Skeletal muscle satellite cell (primary cell): ENCODE results near the gene PEX5.

Source experiments
- H3K27me3 ChIP-seq: 2 replicates; pipeline ENCODE4 v1.7.0; 2013; ENCODE audit warnings: low read length; ENCODE audit not compliant: control insufficient read depth, insufficient read depth
- H3K36me3 ChIP-seq: 2 replicates; pipeline ENCODE4 v1.7.0; 2013; ENCODE audit warnings: mild to moderate bottlenecking, control low read depth, low read length; ENCODE audit not compliant: insufficient read depth
- H3K4me1 ChIP-seq: 2 replicates; pipeline ENCODE4 v1.7.0; 2013; ENCODE audit warnings: low read length; ENCODE audit not compliant: control insufficient read depth, insufficient read depth
- H3K4me2 ChIP-seq: 2 replicates; pipeline ENCODE4 v1.7.0; 2013; ENCODE audit warnings: mild to moderate bottlenecking, low read length
- H3K4me3 ChIP-seq: 2 replicates; pipeline ENCODE4 v1.7.0; 2013; ENCODE audit warnings: low read length
- H3K9ac ChIP-seq: 2 replicates; pipeline ENCODE4 v1.7.0; 2013; ENCODE audit warnings: mild to moderate bottlenecking, low read depth, low read length, moderate library complexity
- H3K9me3 ChIP-seq: replicated peaks from 2 replicates; pipeline ENCODE4 v1.7.0; 2013; ENCODE audit warnings: mild to moderate bottlenecking, control low read depth, low read length

The PEX5 gene

DNA sequence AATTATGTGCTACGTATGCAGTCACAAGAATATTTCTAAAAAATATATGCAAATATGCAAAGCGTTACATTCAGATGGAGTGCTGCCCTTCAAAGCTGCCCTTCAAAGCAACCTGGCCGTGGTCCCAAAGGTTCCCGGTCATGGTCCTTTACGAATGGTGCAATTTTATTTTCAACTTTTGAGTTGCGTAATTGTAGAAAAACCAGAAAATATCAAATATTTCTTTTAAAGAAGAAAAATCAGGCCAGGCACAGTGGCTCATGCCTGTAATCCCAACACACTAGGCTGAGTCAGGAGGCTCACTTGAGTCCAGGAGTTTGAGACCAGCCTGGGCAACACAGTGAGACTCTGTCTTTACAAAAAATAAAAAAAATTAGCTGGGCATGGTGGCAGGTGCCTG lies 38.0 kb upstream of the PEX5 start:
- Histone ChIP-seq H3K4me2 (no peak overlapping the region), H3K36me3 (peaks cover 28% of the 10 kb centered on the region), H3K9me3 (no peaks in the 10 kb centered on the region), H3K27me3 (no peaks in the 10 kb centered on the region), H3K4me3 (no peak overlapping the region), H3K9ac (no peak overlapping the region), H3K4me1 (no peaks in the 10 kb centered on the region)

- Histone ChIP-seq H3K4me2 (no peak overlapping the region), H3K36me3 (peaks cover 28% of the 10 kb centered on the region), H3K4me3 (no peak overlapping the region), H3K4me1 (no peaks in the 10 kb centered on the region), H3K9ac (no peak overlapping the region), H3K9me3 (no peaks in the 10 kb centered on the region), H3K27me3 (no peaks in the 10 kb centered on the region)
Observed at GRCh38 chr12:7152818-7153217, 36.7 kb upstream of the PEX5 start.

DNA sequence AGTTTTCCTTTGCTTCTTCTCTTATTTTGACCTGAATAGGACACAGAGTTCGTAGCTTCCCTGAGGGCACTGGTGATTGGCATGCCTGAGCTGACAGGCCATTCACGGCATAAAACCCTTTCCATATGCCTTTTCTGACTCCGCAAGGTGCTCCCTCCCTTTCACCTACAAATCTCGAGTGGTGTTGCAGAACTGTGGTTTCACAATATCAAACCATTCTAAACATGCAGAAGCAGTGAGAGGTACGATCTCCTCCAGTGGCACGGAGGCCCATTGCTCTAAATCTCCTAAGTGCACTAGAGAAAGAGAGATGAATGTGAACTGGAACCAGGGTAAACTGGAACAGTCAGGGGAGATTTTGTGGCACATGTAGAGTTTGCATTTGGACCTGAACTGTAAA lies 35.4 kb upstream of the PEX5 start:
- Histone ChIP-seq H3K27me3 (no peaks in the 10 kb centered on the region), H3K36me3 (peaks cover 22% of the 10 kb centered on the region), H3K9me3 (no peaks in the 10 kb centered on the region), H3K4me2 (no peak overlapping the region), H3K4me1 (no peaks in the 10 kb centered on the region), H3K4me3 (no peak overlapping the region), H3K9ac (no peak overlapping the region)

GRCh38 chr12:7154901-7155470 lies 34.5 kb upstream of the PEX5 start:
- H3K9ac ChIP-seq: no peak overlapping the region
- no peaks in the 10 kb centered on the region for H3K9me3 ChIP-seq
- H3K4me1 ChIP-seq: no peaks in the 10 kb centered on the region
- peaks cover 14% of the 10 kb centered on the region for H3K36me3 ChIP-seq
- H3K4me3 ChIP-seq: no peak overlapping the region
- H3K4me2 ChIP-seq: no peak overlapping the region
- H3K27me3 ChIP-seq: no peaks in the 10 kb centered on the region

GRCh38 chr12:7155471-7156034 lies 33.9 kb upstream of the PEX5 start:
- peaks cover 13% of the 10 kb centered on the region for H3K36me3 ChIP-seq
- no peak overlapping the region for H3K4me3 ChIP-seq
- H3K4me2 ChIP-seq: no peak overlapping the region
- no peak overlapping the region for H3K9ac ChIP-seq
- H3K9me3 ChIP-seq: no peaks in the 10 kb centered on the region
- H3K27me3 ChIP-seq: no peaks in the 10 kb centered on the region
- no peaks in the 10 kb centered on the region for H3K4me1 ChIP-seq

DNA sequence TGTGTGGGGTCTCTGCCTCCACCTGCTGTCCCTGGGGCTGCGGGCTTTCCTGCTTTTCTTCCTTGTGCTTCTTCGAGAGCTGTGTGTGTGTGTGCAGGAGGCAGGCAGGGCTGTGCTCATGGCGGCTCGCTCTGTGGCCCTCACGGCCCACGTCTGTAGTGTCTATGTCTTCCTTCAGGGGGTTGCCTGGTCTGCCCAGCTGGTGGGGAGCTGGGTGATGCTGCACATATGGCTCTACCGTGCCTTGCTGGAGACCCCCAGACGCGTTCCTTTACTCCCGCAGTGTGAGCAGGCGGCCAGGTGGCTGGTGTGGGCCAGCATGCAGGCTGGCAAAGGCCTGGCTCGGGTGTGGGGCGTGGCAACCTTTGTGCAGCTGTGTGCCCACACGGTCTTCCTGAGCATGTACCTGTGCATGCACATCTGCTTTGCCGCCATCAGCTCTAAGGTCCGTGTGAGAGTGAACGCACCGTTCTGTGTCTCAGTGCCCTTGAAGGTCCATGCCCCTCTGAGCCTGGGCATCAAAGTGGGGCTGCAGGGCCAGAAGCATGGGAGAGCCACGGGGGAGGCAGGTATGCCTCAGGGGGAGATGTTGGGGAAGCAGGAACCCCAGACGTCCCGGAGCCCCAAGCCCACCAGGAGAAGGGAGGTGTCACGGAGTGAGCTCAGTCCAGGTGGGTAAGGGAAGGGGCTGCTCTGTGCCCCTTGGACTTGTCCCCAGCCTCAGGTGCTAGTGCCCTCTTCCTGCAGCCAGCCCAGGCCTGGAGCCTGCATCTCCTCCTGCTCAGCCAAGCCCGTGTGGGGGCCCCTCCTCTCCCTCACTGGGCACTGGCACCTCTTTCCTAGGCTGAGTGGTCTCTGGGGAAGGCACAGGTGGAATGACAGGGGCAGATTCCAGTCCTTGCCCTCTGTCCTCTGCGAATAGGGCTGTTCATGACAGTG lies 33.0 kb upstream of the PEX5 start:
- H3K4me1 ChIP-seq: no peaks in the 10 kb centered on the region
- H3K9me3 ChIP-seq: no peaks in the 10 kb centered on the region
- H3K4me3 ChIP-seq: no peak overlapping the region
- H3K4me2 ChIP-seq: no peak overlapping the region
- peaks cover 6% of the 10 kb centered on the region for H3K27me3 ChIP-seq
- peaks cover 6% of the 10 kb centered on the region for H3K36me3 ChIP-seq
- H3K9ac ChIP-seq: no peak overlapping the region

DNA sequence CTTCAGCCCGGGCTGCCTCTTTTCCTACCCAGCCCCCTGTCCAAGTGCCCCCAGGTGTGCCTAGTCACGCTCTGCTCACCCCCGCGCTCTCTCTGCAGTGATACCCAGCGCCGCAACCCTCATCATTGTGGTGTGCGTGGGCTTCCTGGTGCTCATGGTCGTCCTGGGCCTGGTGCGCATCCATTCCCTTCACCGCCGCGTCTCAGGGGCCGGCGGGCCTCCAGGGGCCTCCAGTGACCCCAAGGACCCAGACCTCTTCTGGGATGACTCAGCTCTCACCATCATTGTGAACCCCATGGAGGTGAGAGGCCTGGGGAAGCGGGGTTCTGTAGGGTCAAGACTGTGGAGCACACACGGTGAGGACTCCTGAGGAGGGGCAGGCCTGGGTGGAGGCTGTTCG lies 32.1 kb upstream of the PEX5 start:
- no peak overlapping the region for H3K9ac ChIP-seq

GRCh38 chr12:7158781-7159609 lies 30.5 kb upstream of the PEX5 start:
- no peak overlapping the region for H3K4me2 ChIP-seq
- peaks cover 30% of the 10 kb centered on the region for H3K27me3 ChIP-seq
- no peaks in the 10 kb centered on the region for H3K9me3 ChIP-seq
- peaks cover 6% of the 10 kb centered on the region for H3K36me3 ChIP-seq
- H3K9ac ChIP-seq: no peak overlapping the region
- H3K4me1 ChIP-seq: no peaks in the 10 kb centered on the region
- no peak overlapping the region for H3K4me3 ChIP-seq

More for the DNA sequence above, 32.1 kb upstream of the PEX5 start:
- Histone ChIP-seq H3K27me3 (peaks cover 14% of the 10 kb centered on the region), H3K4me2 (no peak overlapping the region), H3K4me1 (no peaks in the 10 kb centered on the region), H3K4me3 (no peak overlapping the region), H3K9me3 (no peaks in the 10 kb centered on the region), H3K36me3 (peaks cover 6% of the 10 kb centered on the region)

DNA sequence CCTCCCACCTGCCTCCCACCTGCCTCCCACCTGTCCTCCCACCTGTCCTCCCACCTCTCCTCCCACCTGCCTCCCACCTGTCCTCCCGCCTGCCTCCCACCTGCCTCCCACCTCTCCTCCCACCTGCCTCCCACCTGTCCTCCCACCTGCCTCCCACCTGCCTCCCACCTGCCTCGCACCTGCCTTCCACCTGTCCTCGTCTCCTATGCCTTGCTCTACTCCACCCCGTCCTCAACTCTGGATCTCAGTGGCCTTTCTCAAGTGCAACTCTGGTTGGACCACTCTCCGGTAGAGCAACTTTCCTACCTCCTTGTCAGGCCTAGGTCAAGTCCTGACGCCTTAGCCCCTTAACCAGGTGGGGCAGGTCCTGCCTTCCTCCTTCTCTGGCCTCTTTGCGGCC lies 29.3 kb upstream of the PEX5 start:
- Histone ChIP-seq H3K27me3 (peaks cover 30% of the 10 kb centered on the region), H3K9me3 (no peaks in the 10 kb centered on the region), H3K4me3 (no peak overlapping the region), H3K4me1 (no peaks in the 10 kb centered on the region), H3K36me3 (peaks cover 5% of the 10 kb centered on the region), H3K9ac (no peak overlapping the region), H3K4me2 (no peak overlapping the region)

DNA sequence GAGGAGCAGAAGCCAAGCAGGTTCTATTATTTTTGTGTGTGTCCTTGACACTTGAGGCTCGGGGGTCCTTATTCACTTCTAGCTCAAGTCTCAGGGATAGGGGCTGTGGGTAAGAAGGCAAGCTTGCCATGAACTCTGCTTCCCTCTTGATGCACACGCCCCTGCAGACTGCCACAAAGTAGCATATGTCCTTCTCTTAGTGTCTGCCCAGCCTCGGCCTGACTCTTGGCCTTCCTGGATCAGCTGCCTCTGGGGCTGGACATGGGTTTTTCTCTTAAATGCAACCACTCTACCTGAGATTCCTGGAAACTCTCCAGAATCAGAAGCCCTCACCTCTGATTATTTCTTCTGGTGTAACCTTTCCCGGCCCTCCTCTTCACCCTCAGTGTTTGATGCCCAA lies 28.2 kb upstream of the PEX5 start:
- Histone ChIP-seq H3K4me2 (no peak overlapping the region), H3K9me3 (no peaks in the 10 kb centered on the region), H3K9ac (no peak overlapping the region), H3K27me3 (peaks cover 35% of the 10 kb centered on the region), H3K4me1 (no peaks in the 10 kb centered on the region), H3K36me3 (no peaks in the 10 kb centered on the region), H3K4me3 (no peak overlapping the region)

DNA sequence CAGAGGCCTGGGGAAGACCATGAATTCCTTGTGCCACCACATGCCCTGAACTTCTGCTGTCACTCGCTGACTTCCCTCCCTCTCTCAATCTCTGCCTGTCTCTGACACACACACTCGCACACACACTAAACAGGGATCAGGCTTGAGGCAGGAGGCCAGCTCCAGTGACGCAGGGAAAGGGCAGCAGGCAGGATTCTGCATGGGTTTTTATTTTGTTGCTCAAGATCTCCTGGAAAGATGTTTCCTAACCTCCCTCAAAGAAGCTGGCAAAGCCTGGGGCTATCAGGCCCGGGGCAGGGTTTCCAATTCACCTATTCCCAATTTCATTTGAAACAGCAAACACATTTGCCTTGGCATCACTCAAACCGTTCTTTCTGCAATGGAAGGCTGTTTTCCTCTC lies 27.7 kb upstream of the PEX5 start:
- Histone ChIP-seq H3K4me1 (no peaks in the 10 kb centered on the region), H3K9ac (no peak overlapping the region), H3K27me3 (peaks cover 35% of the 10 kb centered on the region), H3K36me3 (no peaks in the 10 kb centered on the region), H3K4me2 (no peak overlapping the region), H3K4me3 (no peak overlapping the region), H3K9me3 (no peaks in the 10 kb centered on the region)
